Transverse colon (tissue), 3 donors: Measurements from ENCODE around the gene CBLB.

Experiments
- POLR2A ChIP-seq: fragments of 450-650 bp; IDR thresholded peaks from one replicate; pipeline ENCODE4 v1.6.1; 2016; ENCODE audit warnings: antibody characterized with exemption, mild to moderate bottlenecking, moderate library complexity
- TF ChIP-seq, protein P1 (sequence below), 5 experiments: fragments of 200-600 bp in 3 of 5; fragments of 450-650 bp in 2 of 5; sonication (generic) in 3 of 5; IDR thresholded peaks; 1 replicate in 2 of 5; 2 replicates in 3 of 5; pipeline ENCODE4 v1.5.1; 2016 to 2017; ENCODE audit warnings: antibody characterized with exemption in 5 of 5, inconsistent platforms in 3 of 5, mild to moderate bottlenecking in 2 of 5, moderate library complexity in 1 of 5

DNA sequence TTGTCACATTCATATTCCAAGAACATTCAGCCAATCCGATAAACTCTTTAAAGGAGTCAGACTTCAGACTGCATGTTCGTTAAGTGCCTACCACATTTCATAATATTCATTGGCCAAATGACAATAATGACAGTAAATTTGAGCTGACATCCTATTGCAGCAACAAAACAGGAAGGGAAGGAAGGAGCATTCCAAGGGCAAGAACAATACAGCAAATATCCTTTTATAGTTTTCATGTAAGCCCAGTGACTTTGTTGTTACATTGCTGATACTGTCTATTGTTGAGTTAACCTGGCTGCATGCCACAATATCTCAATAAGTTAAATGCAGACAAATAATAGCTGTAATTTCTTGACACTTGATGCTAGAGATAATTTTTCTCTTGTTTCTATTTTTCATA lies 16.4 kb upstream of the CBLB start:
- TF ChIP-seq POLR2A: no peak
- TF ChIP-seq, protein P1, sequence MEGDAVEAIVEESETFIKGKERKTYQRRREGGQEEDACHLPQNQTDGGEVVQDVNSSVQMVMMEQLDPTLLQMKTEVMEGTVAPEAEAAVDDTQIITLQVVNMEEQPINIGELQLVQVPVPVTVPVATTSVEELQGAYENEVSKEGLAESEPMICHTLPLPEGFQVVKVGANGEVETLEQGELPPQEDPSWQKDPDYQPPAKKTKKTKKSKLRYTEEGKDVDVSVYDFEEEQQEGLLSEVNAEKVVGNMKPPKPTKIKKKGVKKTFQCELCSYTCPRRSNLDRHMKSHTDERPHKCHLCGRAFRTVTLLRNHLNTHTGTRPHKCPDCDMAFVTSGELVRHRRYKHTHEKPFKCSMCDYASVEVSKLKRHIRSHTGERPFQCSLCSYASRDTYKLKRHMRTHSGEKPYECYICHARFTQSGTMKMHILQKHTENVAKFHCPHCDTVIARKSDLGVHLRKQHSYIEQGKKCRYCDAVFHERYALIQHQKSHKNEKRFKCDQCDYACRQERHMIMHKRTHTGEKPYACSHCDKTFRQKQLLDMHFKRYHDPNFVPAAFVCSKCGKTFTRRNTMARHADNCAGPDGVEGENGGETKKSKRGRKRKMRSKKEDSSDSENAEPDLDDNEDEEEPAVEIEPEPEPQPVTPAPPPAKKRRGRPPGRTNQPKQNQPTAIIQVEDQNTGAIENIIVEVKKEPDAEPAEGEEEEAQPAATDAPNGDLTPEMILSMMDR (IDR thresholded peaks at IDR 0.05): no peak
